ENCODE data around the gene MAP1LC3A.

The MAP1LC3A gene

DNA sequence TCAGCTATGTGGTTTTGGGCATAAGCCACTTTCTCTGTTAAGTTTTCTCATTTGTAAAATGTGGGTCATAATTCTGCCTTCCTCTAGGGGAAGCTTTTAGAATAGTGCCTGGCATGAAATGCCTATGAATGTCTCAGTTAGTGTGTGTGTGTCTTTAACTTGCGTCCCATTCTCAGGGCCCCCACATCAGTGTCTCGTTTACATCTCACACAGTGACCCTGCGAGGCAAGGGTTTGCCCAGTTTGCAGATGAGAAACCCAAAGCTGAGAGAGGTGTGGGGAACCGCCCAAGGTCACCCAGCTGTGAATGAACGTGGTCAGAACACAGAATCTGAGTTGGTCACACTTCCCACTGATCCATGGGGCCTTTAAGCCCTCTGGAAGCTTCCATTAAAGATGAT lies 28.2 kb upstream of the MAP1LC3A start:
- DNase-seq = no peak

DNA sequence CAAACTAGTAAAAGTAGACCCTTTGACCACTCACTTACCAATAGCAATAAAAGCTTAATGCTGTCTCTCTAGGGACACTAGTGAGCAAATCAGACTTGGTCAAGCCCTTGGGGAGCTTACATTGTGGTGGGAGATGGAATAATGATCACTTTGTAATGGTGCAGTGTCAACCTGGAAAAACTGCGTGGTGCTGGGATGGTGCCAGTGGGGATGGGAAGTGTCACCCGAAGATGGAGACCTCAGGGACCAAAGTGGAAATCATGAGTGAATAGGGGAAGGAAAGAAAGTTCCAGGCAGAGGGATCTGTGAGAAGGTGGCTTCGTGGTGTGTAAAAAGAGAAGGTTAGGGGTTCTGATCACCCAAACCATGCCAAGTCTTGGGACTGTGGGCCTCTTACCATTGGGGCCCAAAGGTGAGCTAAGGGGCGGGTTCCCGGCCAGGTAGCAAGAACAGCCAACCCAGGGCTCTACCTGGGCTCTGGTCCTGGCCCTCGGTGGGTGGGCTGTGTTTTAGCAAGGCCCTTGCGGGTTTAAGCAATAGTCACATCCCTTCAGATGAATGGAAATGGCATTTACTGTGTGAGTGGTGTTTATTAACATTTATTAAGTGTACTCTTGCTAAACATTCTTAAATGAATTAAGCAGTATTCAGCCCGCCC lies 26.8 kb upstream of the MAP1LC3A start:
- DNase-seq = no peak

GRCh38 chr20:34532320-34532719 lies 26.2 kb upstream of the MAP1LC3A start:
- no peak for DNase-seq

GRCh38 chr20:34532756-34533155 lies 25.8 kb upstream of the MAP1LC3A start:
- DNase-seq = no peak

DNA sequence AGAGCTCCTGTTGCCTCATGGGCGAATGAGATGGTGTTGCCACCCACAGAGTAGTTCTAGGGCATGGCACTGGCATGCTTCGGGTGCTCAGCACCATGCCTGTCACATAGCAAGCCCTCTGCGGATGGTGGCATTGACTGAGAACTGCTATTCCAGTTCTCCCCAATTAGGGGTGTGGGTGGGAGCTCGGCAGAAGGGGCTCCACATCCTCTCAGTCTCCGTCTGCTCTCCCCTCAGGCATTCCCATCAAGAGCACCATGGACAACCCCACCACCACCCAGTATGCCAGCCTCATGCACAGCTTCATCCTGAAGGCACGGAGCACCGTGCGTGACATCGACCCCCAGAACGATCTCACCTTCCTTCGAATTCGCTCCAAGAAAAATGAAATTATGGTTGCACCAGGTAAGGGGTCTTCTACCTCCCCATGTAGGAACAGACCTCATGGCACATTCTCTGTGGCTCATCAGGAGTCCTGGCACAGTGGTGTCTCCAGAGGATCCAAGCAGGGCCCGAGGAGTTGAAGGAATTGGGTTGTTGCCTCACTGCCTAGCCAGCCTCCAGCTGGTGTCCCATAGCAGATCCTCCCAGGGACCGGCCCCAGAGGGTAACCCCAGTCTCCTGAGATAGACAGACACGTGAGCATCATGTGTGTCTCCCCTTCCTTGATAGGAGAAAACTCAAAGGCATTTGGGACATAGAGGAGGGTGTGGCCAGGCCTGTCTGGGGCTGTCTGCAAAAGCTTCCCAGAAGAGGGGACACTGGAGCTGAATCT lies 23.9 kb upstream of the MAP1LC3A start:
- no peak for DNase-seq

GRCh38 chr20:34535301-34535840 lies 23.1 kb upstream of the MAP1LC3A start:
- DNase-seq = no peak

- no peak for DNase-seq
Measured at GRCh38 chr20:34535857-34536256, 22.7 kb upstream of the MAP1LC3A start.

DNA sequence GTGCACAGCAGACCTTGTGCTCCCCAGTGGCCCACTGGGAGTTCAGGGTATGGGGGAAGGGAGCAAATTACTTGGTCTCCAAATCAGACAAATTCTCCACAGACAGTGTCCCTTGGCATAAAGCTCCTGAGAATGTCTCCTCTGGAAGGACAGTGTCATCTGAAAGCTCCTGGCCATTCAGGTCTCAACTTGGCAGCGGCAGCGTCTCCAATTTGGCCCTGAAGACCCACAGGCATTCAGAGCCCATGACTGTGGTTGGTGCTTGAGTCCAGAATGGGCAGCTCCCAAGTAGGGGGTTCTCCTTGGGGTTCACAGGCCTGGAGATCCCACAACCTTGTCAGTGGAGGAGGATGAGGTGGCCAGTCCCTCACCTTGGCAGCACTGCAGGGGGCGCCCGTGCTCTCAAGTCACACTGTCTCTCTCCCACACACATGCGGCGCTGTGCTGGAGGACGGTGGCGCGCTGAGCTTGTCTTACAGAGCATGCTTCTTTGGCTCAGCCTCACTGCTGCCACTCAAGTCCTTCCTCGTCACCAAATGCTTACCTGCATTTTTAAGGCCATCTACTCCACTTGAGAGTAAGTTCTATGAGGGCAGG lies 21.6 kb upstream of the MAP1LC3A start:
- no peak for DNase-seq

DNA sequence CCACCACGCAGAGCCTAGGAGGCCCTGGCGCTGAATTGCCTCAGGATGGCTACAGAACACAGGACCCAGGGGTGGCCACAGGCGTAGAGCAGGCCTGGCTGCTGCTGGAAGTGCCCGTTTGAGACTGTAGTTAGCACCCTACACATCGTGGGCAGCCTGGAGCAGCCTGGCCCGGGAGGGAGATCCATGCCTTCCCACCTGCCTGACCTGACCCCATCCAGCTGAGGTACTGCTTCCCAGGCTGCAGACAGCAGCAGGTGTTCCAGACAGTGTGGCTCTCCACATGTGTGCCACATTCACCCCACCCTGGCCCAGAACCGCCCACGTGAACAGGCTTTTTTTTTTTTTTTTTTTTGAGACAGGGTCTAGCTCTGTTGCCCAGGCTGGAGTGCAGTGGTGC lies 20.9 kb upstream of the MAP1LC3A start:
- DNase-seq = no peak

GRCh38 chr20:34538671-34539123 lies 19.8 kb upstream of the MAP1LC3A start:
- no peak for DNase-seq

GRCh38 chr20:34539756-34540155 lies 18.8 kb upstream of the MAP1LC3A start:
- DNase-seq = no peak

GRCh38 chr20:34540596-34541263 lies 17.8 kb upstream of the MAP1LC3A start:
- DNase-seq = no peak

DNA sequence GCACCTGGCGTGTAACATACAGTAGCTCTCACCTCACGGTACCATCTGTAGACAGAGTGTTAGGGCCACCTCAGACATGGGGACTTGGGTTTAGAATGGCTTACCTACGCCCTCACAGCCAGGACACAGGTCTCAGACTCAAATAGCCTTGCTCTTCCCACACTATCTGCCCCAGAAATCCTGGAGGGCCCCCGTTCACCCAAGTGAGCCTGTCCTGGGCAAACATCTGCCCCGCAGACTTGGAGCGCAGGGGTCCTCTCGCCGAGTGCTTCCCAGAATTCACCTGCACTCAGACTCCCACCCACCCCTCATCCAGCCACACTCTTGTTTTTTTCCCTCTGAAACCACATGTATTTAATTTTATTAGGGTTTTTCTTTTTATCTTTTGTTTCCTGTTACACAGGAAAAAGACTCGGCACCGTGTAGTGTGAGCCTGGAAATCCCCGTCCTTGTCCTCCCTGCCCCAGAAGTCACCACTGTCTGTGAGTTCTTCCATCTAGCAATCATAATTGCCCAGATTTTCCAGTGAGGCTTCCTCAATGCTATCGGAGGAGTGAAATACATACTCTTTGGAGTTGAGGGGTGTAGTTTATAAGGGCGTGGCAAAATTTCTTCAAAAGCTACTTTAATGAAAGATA lies 17.1 kb upstream of the MAP1LC3A start:
- DNase-seq = no peak

DNA sequence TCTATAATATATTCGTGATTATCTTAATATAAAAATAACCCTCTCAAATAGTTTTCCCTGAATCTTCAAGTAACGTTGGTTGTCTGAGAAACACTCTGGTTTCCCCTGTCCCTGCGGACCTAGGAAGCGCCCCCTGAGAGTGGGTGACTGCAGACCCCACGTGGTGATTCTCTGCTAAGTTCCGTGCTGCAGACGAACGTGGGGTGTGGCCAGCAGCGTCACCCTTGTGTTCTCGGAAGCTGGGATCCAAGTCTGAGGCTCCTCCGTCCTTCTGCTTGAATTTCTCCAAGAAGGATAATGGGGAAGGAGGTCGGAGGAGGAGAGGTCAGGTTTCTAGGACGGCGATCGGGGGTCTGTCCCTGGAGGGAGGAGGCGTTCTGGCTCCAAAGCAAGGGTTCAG lies 16.6 kb upstream of the MAP1LC3A start:
- DNase-seq = no peak

DNA sequence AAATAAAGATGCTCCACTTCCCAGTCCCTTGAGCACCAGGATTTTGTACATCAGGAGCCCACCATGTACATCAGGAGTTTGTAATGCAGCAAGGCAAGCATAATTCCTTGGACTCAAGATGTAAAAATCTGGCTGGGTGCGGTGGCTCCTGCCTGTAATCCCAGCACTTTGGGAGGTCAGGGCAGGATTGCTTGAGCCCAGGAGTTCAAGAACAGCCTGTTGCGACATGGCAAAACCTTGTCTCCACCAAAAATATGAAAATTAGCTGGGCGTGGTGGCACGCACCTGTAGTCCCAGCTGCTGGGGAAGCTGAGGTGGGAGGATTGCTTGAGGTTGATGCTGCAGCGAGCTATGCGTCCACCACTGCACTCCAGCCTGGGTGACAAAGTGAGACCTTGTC lies 16.1 kb upstream of the MAP1LC3A start:
- no peak for DNase-seq

DNA sequence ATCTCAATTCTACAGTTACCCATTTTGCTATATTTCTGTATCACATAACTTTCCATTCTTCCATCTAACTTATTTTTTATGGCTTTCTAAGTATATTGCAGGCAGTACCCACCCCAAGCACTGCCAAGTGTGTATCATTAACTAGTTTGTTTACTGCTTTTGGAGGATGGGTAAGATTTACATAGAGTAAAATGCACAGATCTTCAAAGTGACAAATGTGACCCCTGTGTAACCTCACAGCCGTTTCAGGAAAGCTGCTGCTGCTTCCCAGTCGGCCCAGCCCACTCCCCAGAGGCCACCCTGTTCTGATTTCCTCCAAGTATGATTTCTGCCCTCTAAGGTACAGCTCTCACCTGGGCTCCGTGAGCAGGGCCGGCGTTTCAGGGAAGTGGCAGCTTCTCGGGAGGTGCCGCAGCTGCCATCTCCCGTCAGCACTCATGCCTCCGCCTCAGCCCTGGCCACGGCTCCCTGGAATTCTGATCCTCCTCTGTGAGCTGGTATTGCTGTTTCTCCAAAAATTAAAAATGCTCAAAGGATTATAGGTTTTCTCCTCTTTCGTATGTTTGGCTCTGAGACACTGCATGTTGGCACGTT lies 15.0 kb upstream of the MAP1LC3A start:
- DNase-seq = no peak

- DNase-seq = no peak
Measured at GRCh38 chr20:34544109-34544796, 14.3 kb upstream of the MAP1LC3A start.

GRCh38 chr20:34546751-34547181 lies 11.8 kb upstream of the MAP1LC3A start:
- no peak for DNase-seq

DNA sequence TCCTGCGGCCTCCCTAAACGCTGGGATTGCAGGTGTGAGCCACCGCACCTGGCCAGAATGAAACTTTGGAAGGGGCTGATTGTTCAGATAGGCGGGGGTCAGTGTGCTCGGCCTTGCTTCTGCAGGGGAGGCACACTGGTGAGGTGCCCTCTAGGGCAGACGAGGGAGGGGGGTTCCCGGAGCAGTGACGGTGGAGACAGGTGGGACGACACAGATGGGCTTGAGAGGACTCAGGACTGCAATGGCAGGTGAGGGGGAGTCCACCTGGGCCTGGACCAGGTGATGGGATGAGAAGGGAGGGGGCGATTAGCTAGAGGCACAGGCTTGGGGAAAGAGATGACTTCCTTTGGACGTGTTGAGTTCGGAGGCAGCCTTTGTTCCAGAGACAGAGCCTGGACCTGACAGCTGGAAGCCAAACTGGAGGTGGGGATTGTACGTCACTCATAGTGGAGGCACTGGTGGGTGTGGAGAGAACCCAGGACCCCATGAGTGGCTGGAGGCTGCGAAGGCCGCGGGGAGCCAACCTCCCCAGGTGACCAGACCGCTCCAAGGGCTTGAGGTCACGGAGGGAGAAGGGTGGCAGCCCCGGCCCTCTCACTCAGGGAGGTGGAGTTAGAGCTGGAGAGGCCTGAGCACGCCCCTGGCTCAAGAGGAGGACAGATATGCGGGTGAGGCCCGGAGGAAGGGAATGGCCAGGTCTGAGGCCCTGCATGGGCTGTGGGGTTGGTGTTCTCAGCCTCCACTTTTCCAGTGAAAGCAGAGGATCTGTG lies 10.5 kb upstream of the MAP1LC3A start:
- DNase-seq = no peak

GRCh38 chr20:34549291-34549928 lies 9.1 kb upstream of the MAP1LC3A start:
- no peak for DNase-seq

Data from kidney glomerular epithelial cell (primary cell).